GM19351 (cell line): ENCODE measurements around the gene C20orf96.
"Not testable (repeated sequence)": the region's sequence is repeated elsewhere in the genome, so short reads cannot be mapped to it uniquely, and the experiment has no call there.

Experiments used
- ATAC-seq: cut with Tn5 transposase; IDR thresholded peaks from one replicate; pipeline ENCODE4 v1.9.1; 2021; ENCODE audit warnings: mild to moderate bottlenecking, moderate library complexity; ENCODE audit not compliant: unreplicated experiment

The C20orf96 gene

GRCh38 chr20:278607-279571, 11.7 kb downstream of the C20orf96 start:
- no peak for ATAC-seq

- no peak for ATAC-seq
Measured at GRCh38 chr20:278181-278580, 12.4 kb downstream of the C20orf96 start.

GRCh38 chr20:277496-277781, 13.1 kb downstream of the C20orf96 start:
- ATAC-seq, result no peak

- ATAC-seq, result no peak
Measured at GRCh38 chr20:276620-277495, 13.7 kb downstream of the C20orf96 start.

GRCh38 chr20:275791-276190, 14.8 kb downstream of the C20orf96 start:
- ATAC-seq, result no peak

GRCh38 chr20:273884-274283, 16.7 kb downstream of the C20orf96 start:
- ATAC-seq, result no peak

- ATAC-seq, result no peak
Measured at GRCh38 chr20:272718-273117, 17.8 kb downstream of the C20orf96 start.

- ATAC-seq, result no peak
Measured at GRCh38 chr20:271528-271927, 19.0 kb downstream of the C20orf96 start.

GRCh38 chr20:271069-271468, 19.5 kb downstream of the C20orf96 start:
- ATAC-seq, result no peak

GRCh38 chr20:270517-270916, 20.0 kb downstream of the C20orf96 start:
- ATAC-seq, result no peak

GRCh38 chr20:266596-267562, 23.7 kb downstream of the C20orf96 start:
- ATAC-seq, result peak; percentile 92

- no peak for ATAC-seq
Measured at GRCh38 chr20:263701-264100, 26.8 kb downstream of the C20orf96 start.

GRCh38 chr20:259981-260380, 30.6 kb downstream of the C20orf96 start:
- no peak for ATAC-seq

GRCh38 chr20:258963-259362, 31.6 kb downstream of the C20orf96 start:
- no peak for ATAC-seq

GRCh38 chr20:258269-258858, 32.2 kb downstream of the C20orf96 start:
- ATAC-seq, result peak; percentile 62

- no peak for ATAC-seq
Measured at GRCh38 chr20:257419-257818, 33.1 kb downstream of the C20orf96 start, which contains the start of gene DEFB132. Gene DEFB132 (plus strand): TSS chr20:257724. CDS start chr20:257779, 55 bp downstream.

- not testable (repeated sequence) for ATAC-seq
Measured at GRCh38 chr20:253447-253846, 37.1 kb downstream of the C20orf96 start.

- no peak for ATAC-seq
Measured at GRCh38 chr20:252801-253200, 37.7 kb downstream of the C20orf96 start.

- ATAC-seq, result no peak
Measured at GRCh38 chr20:251354-251753, 39.2 kb downstream of the C20orf96 start.

GRCh38 chr20:242905-243304, 47.6 kb downstream of the C20orf96 start:
- ATAC-seq, result no peak
